PC-3 (cell line): ENCODE data around the gene CA11. TPM values are rescaled to one million over a fixed set of nuclear protein-coding genes. Genes with fewer than 3 reads are reported as not detected.

Source experiments
- ATAC-seq: fragments of 200-7000 bp; cut with Tn5 transposase; 2 replicates; pipeline ENCODE4 v1.9.1; 2020; ENCODE audit warnings: mild to moderate bottlenecking, moderate library complexity
- BruUV-seq: library from RNA; stranded (reverse); fragments of 400-500 nt; replicated peaks from 2 replicates; lab custom pipeline; 2021; lab: Mats Ljungman, UMichigan
- CTCF ChIA-PET: fragments of 300-600 bp; sonication (Branson Sonifier 250); formaldehyde crosslinking; loops from one replicate; lab custom pipeline; 2022; ENCODE audit warnings: antibody characterized with exemption; lab: Charles Lee
- POLR2A ChIA-PET: fragments of 300-600 bp; sonication (Branson Sonifier 250); formaldehyde crosslinking; loops from one replicate; lab custom pipeline; 2022; ENCODE audit warnings: antibody characterized with exemption; ENCODE audit not compliant: unreplicated experiment; lab: Charles Lee
- DNase-seq: peaks from one replicate; pipeline ENCODE4 v3.0.0-alpha.2; 2015
- H2AFZ ChIP-seq: fragments of 300-600 bp; sonication (generic); 2 replicates; pipeline ENCODE4 v1.6.0; 2016; ENCODE audit warnings: antibody characterized with exemption, low read length
- H3F3A ChIP-seq: fragments of 300-600 bp; sonication (generic); one replicate; pipeline ENCODE4 v1.6.0; 2017; ENCODE audit warnings: antibody characterized with exemption, low read length, control low read depth, mild to moderate bottlenecking; ENCODE audit not compliant: unreplicated experiment
- H3K27ac ChIP-seq: fragments of 300-600 bp; sonication (generic); 2 replicates; pipeline ENCODE4 v1.5.1; 2016; ENCODE audit warnings: mild to moderate bottlenecking, low read length
- H3K27me3 ChIP-seq: fragments of 300-600 bp; sonication (generic); 2 replicates; pipeline ENCODE4 v1.6.1; 2016; ENCODE audit warnings: low read length, mixed read lengths
- H3K36me3 ChIP-seq: fragments of 300-600 bp; sonication (generic); 2 replicates; pipeline ENCODE4 v1.6.1; 2016; ENCODE audit warnings: low read depth, mixed run types, low read length, mixed read lengths
- H3K4me1 ChIP-seq: fragments of 300-600 bp; sonication (generic); 2 replicates; pipeline ENCODE4 v1.5.1; 2016; ENCODE audit warnings: low read length; ENCODE audit not compliant: insufficient read depth
- H3K4me2 ChIP-seq: fragments of 300-600 bp; sonication (generic); 2 replicates; pipeline ENCODE4 v1.6.0; 2016; ENCODE audit warnings: low read length
- H3K4me3 ChIP-seq: fragments of 300-600 bp; sonication (generic); 2 replicates; pipeline ENCODE4 v1.5.1; 2016; ENCODE audit warnings: mild to moderate bottlenecking, low read length, mixed read lengths
- H3K79me2 ChIP-seq: fragments of 300-600 bp; sonication (generic); 2 replicates; pipeline ENCODE4 v1.6.1; 2017; ENCODE audit warnings: low read length, mixed read lengths
- H3K9ac ChIP-seq: fragments of 300-600 bp; sonication (generic); 2 replicates; pipeline ENCODE4 v1.6.0; 2016; ENCODE audit warnings: mild to moderate bottlenecking, low read length
- H3K9me2 ChIP-seq: fragments of 300-600 bp; sonication (generic); replicated peaks from 2 replicates; pipeline ENCODE4 v1.6.1; 2016; ENCODE audit warnings: mixed run types, low read length, mixed read lengths
- H3K9me3 ChIP-seq: fragments of 300-600 bp; sonication (generic); 2 replicates; pipeline ENCODE4 v1.6.1; 2016; ENCODE audit warnings: low read length, mixed read lengths
- H4K20me1 ChIP-seq: fragments of 300-600 bp; sonication (generic); 2 replicates; pipeline ENCODE4 v1.6.1; 2016; ENCODE audit warnings: low read length, mixed read lengths
- EZH2 ChIP-seq: fragments of 300-600 bp; sonication (generic); IDR thresholded peaks from one replicate; pipeline ENCODE4 v1.6.1; 2017; ENCODE audit warnings: antibody characterized with exemption, mild to moderate bottlenecking, low read length; ENCODE audit not compliant: unreplicated experiment
- EZH2phosphoT487 ChIP-seq: fragments of 300-600 bp; sonication (generic); IDR thresholded peaks from 2 replicates; pipeline ENCODE4 v1.6.1; 2018; ENCODE audit warnings: mild to moderate bottlenecking, antibody characterized with exemption, low read length, borderline replicate concordance
- intact Hi-C: fragments of 100-400 bp; cut with micrococcal nuclease; formaldehyde crosslinking; loops from 2 replicates; pipeline ENCODE4 v1.9.0; 2023
- total RNA-seq: library from RNA; depleted of rRNA; stranded (reverse); fragments of >200 nt; gene quantifications from 2 replicates; pipeline ENCODE4 v1.2.3, GENCODE V29; 2014
- TF ChIP-seq, protein P1 (sequence below): fragments of 300-600 bp; sonication (generic); conservative IDR thresholded peaks from 2 replicates; pipeline ENCODE4 v1.5.1; 2017; ENCODE audit warnings: antibody characterized with exemption, low read depth, mild to moderate bottlenecking, low read length

The CA11 gene
- total RNA-seq, 1 experiment from 2014 or later = 4.1 TPM

DNA sequence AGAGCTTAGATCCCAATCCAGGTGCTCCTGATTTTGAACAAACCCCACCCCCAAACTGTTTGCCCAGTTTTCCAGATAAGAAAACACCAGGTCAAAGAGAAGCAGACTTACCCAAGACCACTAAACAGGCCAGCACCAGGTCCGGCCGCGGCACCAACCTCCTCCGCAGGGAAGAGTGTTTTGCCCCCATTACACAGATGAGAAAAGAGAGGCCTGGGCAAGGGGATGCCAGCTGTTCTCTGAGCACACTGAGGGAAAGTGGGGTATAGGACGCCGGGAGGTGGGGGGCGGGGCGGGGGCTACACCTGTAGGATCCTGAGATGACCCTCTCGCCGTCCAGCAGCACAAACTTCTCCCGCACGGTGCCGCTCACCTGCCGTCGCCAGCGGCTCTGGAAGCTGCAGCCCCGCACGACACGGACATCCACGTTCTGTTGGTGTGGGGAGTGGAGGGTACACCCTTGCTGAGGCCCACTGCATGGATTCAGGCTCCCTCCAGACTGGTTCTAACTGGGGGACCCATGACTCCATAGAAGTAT lies 36.3 kb downstream of the CA11 start:
- ChIA-PET POLR2A (no interaction called here), CTCF (interaction anchor here (0.7 to 1.0 kb wide), 2 partner anchors 25 to 56 kb away, joined by 4 to 5 read pairs; no protein-coding TSS in a partner anchor)
- H4K20me1 ChIP-seq = no peaks in the 10 kb centered on the region
- H3F3A ChIP-seq = no peaks in the 10 kb centered on the region
- H3K36me3 ChIP-seq = no peaks in the 10 kb centered on the region
- H3K9ac ChIP-seq = no peak overlapping the region
- ATAC-seq (no peak), DNase-seq (no peak)
- no peak overlapping the region for H3K4me3 ChIP-seq
- no peak overlapping the region for H3K27ac ChIP-seq
- H3K4me2 ChIP-seq = no peak overlapping the region
- no peaks in the 10 kb centered on the region for H3K9me2 ChIP-seq
- no TSS peak for BruUV-seq
- no peaks in the 10 kb centered on the region for H3K9me3 ChIP-seq
- H3K4me1 ChIP-seq = no peaks in the 10 kb centered on the region
- TF ChIP-seq EZH2phosphoT487 = no peak
- TF ChIP-seq, protein P1, sequence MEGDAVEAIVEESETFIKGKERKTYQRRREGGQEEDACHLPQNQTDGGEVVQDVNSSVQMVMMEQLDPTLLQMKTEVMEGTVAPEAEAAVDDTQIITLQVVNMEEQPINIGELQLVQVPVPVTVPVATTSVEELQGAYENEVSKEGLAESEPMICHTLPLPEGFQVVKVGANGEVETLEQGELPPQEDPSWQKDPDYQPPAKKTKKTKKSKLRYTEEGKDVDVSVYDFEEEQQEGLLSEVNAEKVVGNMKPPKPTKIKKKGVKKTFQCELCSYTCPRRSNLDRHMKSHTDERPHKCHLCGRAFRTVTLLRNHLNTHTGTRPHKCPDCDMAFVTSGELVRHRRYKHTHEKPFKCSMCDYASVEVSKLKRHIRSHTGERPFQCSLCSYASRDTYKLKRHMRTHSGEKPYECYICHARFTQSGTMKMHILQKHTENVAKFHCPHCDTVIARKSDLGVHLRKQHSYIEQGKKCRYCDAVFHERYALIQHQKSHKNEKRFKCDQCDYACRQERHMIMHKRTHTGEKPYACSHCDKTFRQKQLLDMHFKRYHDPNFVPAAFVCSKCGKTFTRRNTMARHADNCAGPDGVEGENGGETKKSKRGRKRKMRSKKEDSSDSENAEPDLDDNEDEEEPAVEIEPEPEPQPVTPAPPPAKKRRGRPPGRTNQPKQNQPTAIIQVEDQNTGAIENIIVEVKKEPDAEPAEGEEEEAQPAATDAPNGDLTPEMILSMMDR = no peak
- H3K27me3 ChIP-seq = no peaks in the 10 kb centered on the region
- intact Hi-C loops = no loop called here
- no peak overlapping the region for H2AFZ ChIP-seq
- no peaks in the 10 kb centered on the region for H3K79me2 ChIP-seq

DNA sequence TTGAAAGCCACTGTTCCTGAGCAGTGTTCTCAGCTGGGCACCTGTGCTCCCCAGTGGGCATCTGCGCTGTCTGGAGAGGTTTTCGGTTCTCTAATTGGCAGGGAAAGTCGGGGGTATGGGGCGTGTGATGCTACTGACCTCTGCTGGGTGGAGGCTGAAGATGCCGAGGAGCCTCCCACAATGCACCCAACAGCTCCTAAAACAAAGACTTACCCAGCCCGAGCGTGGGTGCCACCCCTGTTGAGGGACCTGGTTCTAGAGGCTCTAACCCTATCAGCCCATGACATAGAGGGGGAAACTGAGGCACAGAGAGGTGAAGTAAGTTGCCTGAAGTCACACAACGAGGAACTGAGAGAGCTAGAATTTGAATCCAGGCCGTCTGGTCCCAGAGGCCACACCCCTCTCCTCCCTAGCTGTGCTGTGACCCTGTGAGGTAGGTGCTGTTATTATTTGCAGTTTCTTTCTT lies 37.2 kb downstream of the CA11 start:
- H3K4me3 ChIP-seq = no peak overlapping the region
- H4K20me1 ChIP-seq = no peaks in the 10 kb centered on the region
- intact Hi-C loops = no loop called here
- H3K9me2 ChIP-seq = no peaks in the 10 kb centered on the region
- TF ChIP-seq EZH2 (no peak), EZH2phosphoT487 (no peak)
- TF ChIP-seq, protein P1 = peak; percentile 55
- peak; percentile 35 for DNase-seq
- no peaks in the 10 kb centered on the region for H3K4me1 ChIP-seq
- no peaks in the 10 kb centered on the region for H3K27me3 ChIP-seq
- H3K36me3 ChIP-seq = no peaks in the 10 kb centered on the region
- no peak overlapping the region for H3K9ac ChIP-seq
- BruUV-seq = no TSS peak
- H3K4me2 ChIP-seq = no peak overlapping the region
- H2AFZ ChIP-seq = 0 out of 2 replicates have a peak overlapping the region, but pooled peaks have one; percentile 50
- H3K79me2 ChIP-seq = no peaks in the 10 kb centered on the region
- ChIA-PET CTCF (interaction anchor here (0.7 to 1.0 kb wide), 2 partner anchors 25 to 55 kb away, joined by 4 to 5 read pairs; no protein-coding TSS in a partner anchor), POLR2A (no interaction called here)
- ATAC-seq = peak; percentile 78
- H3F3A ChIP-seq = no peaks in the 10 kb centered on the region
- no peaks in the 10 kb centered on the region for H3K9me3 ChIP-seq
- H3K27ac ChIP-seq = no peak overlapping the region

DNA sequence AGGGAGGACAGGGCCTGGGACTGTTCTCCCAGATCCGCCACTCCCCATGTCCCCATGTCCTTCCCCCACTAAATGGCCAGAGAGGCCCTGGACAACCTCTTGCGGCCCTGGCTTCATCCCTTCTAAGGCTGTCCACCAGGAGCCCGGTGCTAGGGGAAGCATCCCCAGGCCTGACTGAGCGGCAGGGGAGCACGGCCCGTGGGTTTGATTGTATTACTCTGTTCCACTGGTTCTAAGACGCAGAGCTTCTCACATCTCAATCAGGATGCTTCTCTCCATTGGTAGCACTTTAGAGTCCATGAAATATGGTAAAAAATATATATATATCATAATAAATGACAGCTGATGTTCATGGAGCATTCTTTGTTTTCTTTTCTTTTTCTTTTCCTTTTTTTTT lies 38.6 kb downstream of the CA11 start:
- Histone ChIP-seq H3K79me2 (no peaks in the 10 kb centered on the region), H3K4me2 (no peak overlapping the region), H3K36me3 (no peaks in the 10 kb centered on the region), H3K9ac (no peak overlapping the region), H3K9me3 (no peaks in the 10 kb centered on the region), H3F3A (no peaks in the 10 kb centered on the region), H3K9me2 (no peaks in the 10 kb centered on the region), H3K27me3 (no peaks in the 10 kb centered on the region), H2AFZ (no peak overlapping the region), H3K27ac (no peak overlapping the region), H4K20me1 (no peaks in the 10 kb centered on the region), H3K4me1 (no peaks in the 10 kb centered on the region), H3K4me3 (no peak overlapping the region)
- CTCF ChIA-PET = interaction anchor here (0.6 kb wide), 1 partner anchor 92 kb away, joined by 12 read pairs; no protein-coding TSS in a partner anchor
- TF ChIP-seq EZH2 (no peak), EZH2phosphoT487 (no peak)
- TF ChIP-seq, protein P1 = no peak
- no TSS peak for BruUV-seq
- DNase-seq (no peak), ATAC-seq (no peak)
- POLR2A ChIA-PET = no interaction called here
- intact Hi-C loops = no loop called here
